NCI-H128 (cell line): ENCODE measurements around the gene ITGB7.

Experiments
- DNase-seq: peaks from one replicate; lab custom pipeline; 2025; ENCODE audit not compliant: unreplicated experiment; lab: John Stamatoyannopoulos, UW

ITGB7 gene

GRCh38 chr12:53197011-53197640 lies 9.9 kb downstream of the ITGB7 start:
- DNase-seq = no peak

GRCh38 chr12:53196486-53196885 lies 10.6 kb downstream of the ITGB7 start:
- no peak for DNase-seq

DNA sequence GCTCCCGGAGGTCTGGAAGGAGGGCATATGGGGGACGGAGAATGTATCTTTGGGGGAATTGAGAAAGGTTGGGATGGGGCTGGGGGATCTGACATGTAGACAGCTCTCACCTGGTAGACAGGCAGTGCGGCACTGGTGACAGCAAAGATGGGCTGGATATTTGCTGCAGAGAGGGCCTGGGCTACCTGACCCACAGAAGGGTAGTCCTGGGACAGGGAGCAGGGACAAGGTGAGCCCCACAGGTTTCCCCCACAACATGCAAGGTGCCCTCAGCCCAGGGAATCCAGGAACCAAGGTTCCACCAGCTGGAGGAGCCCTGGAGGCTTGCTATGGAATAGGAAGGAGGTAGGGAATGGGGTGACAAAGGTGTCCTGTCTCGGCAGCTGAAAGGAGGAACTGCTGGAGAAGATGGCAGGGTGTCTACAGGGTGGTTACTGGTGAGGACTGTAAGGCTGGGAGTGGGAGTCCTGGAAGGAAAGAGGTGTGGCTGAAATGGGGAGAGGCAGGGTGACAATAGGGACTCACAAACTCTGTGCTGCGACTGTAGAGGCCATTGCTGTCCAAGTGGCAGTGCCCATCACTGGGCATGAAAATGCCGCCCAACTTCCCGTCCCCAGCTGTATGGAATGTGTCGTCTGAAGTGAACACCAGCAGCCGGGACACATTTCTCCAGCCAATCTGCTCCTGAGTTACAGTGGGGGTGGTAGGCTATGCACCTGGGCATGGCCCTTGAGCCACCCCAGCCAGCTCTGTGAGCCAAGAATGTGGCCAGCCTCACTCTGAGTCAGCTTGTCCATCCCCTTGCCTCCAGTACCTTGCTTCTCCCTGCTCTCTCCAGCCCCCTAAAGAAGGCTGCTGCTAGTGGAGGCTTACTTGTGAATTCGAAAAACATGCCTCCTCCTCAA lies 11.3 kb downstream of the ITGB7 start:
- DNase-seq = no peak

GRCh38 chr12:53194973-53195372 lies 12.1 kb downstream of the ITGB7 start:
- no peak for DNase-seq

- no peak for DNase-seq
These were observed 12.9 kb downstream of the ITGB7 start for GRCh38 chr12:53193985-53194716.

DNA sequence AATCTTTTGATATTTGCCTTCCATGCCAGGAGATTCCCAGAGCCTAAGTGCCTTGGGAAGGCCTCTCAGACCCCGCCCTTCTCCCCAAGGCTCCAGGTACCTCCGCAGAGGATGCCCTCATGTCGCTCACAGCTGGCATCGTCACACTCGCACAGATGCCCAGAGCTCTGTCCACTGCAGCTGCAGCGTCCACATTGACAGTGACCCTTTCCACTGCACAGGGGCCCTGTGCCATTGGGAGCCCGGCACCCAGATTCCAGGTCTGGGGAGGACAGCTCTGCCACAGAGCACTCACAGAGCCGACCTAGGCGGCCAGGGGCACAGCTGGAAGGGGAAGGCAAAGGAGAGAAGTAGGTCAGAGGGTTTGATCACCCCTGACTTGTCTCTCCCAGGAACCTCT lies 14.0 kb downstream of the ITGB7 start:
- no peak for DNase-seq

GRCh38 chr12:53192531-53193021 lies 14.5 kb downstream of the ITGB7 start:
- no peak for DNase-seq

GRCh38 chr12:53191885-53192530 lies 15.0 kb downstream of the ITGB7 start:
- DNase-seq = no peak

GRCh38 chr12:53191096-53191884 lies 15.8 kb downstream of the ITGB7 start:
- no peak for DNase-seq

DNA sequence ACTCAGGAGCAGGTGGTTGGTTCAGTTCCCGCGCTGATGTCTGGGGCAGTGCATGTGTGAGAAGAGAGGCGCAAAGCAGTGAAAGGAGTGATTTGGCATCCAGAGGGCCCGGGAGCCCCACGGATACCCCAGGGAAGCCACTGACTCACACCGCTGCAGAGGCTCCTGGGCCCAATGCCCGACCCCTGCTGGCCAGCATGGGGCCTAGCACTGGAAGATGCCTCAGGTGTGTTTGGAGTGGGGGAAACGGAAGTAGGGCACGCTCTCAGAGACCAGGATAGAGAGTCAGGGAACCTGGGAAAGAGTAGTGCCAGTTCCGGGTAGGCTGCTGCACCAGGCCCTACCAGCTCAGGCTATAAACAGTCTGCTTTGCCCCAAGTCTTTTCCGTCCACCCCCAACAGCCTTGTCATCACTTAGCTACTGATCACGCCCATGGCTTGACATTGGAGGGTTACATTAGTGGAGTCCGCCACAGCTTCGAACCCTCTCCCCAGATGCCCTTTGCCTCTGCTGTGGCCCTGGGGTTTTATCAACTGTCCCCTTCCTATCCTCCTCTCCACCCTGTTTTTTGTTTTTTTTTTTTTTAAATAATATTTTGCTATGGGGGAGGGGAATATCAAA lies 16.8 kb downstream of the ITGB7 start:
- DNase-seq = no peak

DNA sequence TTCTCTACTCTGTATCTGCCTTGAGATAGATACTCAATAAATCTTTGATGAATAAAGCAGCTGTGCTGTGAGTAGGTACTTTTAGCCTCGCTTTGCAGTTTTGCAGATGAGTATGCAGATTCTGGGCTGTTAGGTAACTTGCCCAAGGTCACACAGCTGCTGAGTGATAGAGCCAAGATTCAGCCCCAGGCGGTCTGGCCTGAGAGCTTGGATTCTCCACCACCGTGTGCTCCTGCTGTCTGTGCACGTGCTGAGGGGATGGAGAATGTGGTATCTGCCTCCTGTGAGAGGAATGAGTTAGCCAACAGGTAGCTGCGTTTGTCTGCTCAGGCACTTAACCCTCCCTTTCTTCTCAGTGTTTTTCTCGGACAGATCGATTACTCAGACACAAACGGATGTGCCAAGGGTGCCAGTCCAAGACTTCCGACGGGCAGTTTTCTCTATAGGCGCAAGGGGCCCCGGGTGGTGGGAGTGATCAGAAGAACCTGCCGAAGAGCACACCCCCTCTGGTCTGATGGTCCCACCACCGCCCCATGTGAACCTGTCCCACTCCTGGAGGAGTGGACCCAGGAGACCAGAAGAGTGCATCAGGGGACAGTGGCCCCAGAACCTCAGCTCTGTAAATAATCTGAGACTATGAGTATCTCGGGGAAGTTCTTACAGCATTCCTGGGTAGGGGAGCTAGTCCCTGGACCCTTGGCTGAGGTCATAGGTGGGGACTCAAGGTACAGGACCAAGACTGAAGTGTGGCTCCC lies 19.7 kb downstream of the ITGB7 start:
- DNase-seq = no peak

DNA sequence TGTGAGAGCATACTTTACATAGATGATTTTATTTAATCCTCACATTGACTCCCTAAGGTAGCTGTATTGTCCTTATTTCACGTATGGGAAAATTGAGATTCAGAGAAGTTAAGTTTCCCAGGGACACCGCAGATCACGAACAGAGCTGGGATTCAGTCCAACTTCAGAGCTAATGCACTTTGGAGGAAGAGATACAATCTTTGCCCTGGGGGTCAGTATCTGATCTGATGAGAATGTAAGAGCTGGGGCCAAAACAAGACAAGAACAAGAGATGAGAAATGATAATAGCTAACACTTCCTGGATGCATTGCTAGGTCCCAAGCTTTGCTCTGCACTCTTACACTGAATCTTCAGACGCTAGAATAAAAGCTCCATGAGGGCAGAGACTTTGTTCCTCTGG lies 20.3 kb downstream of the ITGB7 start:
- no peak for DNase-seq

GRCh38 chr12:53185582-53186153 lies 21.4 kb downstream of the ITGB7 start:
- DNase-seq = no peak

GRCh38 chr12:53184828-53185227 lies 22.2 kb downstream of the ITGB7 start:
- no peak for DNase-seq

- DNase-seq = no peak
These were observed 24.1 kb downstream of the ITGB7 start for GRCh38 chr12:53182903-53183302.

DNA sequence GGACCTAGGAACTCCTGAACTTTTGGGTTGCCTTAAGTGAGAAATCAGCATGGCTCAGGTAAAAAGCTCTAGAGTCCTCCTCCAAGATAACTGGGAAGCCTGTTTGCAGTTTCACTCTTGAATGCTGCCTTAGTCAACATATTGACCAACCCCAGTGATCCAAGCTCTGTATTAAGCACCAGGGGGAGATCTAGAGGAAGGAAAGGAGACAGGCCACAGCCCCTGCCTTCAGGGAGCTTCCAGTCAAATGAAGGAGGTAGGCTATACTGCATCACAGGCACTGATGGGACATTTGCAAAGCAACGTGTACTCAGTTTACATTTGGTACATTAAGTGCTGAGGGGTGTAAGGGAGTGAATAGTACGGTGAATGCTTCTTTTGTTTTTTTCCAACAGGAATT lies 25.1 kb downstream of the ITGB7 start:
- DNase-seq = no peak

DNA sequence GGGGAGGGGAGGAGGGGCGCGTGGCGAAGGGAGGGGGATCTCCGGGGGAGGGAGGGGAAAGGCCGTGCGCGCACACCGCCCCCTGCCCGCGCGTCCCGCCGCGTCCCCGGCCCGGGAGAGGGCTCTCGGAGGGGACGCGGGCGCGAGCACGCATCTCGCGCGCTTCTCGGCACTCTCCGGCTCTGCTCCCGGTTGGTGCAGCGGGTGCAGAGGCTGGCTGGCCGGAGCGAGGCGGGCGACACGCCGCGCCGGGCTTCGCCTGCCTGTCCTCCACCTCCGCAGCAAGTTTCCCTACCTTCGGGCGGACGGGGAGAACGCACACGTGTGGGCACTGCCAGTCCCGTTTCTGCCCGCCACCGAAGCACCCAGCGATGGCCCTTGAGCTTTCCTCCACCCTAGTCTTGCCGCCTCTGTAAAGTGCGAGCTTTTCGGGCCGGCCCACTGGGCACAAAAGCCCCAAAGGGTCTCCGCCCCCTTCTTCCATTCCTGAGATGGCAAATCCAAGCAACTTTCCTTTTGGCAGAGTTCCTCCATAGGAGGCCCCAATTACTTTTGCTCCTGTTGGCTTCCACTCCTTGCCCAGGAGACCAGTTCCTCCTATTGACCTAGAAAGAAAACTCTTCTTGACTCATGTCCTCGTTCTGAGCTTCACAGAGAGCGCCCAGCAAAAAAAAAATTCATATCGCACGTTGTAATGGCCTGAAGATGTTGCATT lies 26.0 kb downstream of the ITGB7 start:
- peak; percentile 44 for DNase-seq

- peak; percentile 95 for DNase-seq
These were observed 26.7 kb downstream of the ITGB7 start, which contains the start of the genes CSAD and ZNF740 for GRCh38 chr12:53180220-53180930. TSS of gene CSAD (minus strand) at chr12:53180925. CDS start at chr12:53173470, 7,455 bp downstream. TSS of gene ZNF740 (plus strand) at chr12:53180722. CDS start at chr12:53181984, 1,262 bp downstream.
